SK-N-MC (cell line): ENCODE data around the gene TMED7.
A peak's percentile ranks its signal among the peaks of the same experiment; 100 is the strongest.

Experiments
- DNase-seq: peaks from one replicate; pipeline ENCODE4 v3.0.0-alpha.2; 2011; ENCODE audit warnings: low read depth, low spot score
- H3K27ac ChIP-seq: fragments of 200-600 bp; sonication (generic); 2 replicates; pipeline ENCODE4 v1.5.1; 2016; ENCODE audit warnings: mixed run types
- H3K36me3 ChIP-seq: fragments of 200-600 bp; sonication (generic); 2 replicates; pipeline ENCODE4 v1.6.1; 2017; ENCODE audit warnings: antibody characterized with exemption, low read length, mixed read lengths; ENCODE audit not compliant: insufficient read depth
- H3K4me3 ChIP-seq: fragments of 200-600 bp; sonication (generic); 2 replicates; pipeline ENCODE4 v1.5.1; 2016
- H3K9ac ChIP-seq: fragments of 200-600 bp; sonication (generic); 2 replicates; pipeline ENCODE4 v1.8.0; 2017; ENCODE audit warnings: mixed run types, mixed read lengths; ENCODE audit not compliant: insufficient read length
- H3K9me3 ChIP-seq: fragments of 200-600 bp; sonication (generic); 2 replicates; pipeline ENCODE4 v1.6.1; 2017; ENCODE audit warnings: low read depth, mild to moderate bottlenecking, antibody characterized with exemption, low read length, moderate library complexity, mixed read lengths
- EZH2 ChIP-seq: fragments of 200-600 bp; sonication (generic); IDR thresholded peaks from one replicate; pipeline ENCODE4 v1.6.1; 2017; ENCODE audit warnings: antibody characterized with exemption
- FOXP2 ChIP-seq: optimal IDR thresholded peaks from 2 replicates; pipeline ENCODE3; 2011; ENCODE audit warnings: mild to moderate bottlenecking, moderate library complexity; ENCODE audit not compliant: insufficient read depth; ENCODE audit errors: extremely low read length, control extremely low read depth
- POLR2AphosphoS5 ChIP-seq: IDR thresholded peaks from 2 replicates; pipeline ENCODE4 v1.6.1; 2012; ENCODE audit warnings: mild to moderate bottlenecking, low read depth, low read length, borderline replicate concordance

TMED7 gene

GRCh38 chr5:115568668-115569067 lies 57.2 kb downstream of the TMED7 start:
- H3K36me3 ChIP-seq = no peaks in the 10 kb centered on the region
- no peak overlapping the region for H3K9ac ChIP-seq
- H3K27ac ChIP-seq = no peak overlapping the region
- H3K9me3 ChIP-seq = no peaks in the 10 kb centered on the region
- no peak for DNase-seq
- H3K4me3 ChIP-seq = no peak overlapping the region
- no peak for TF ChIP-seq EZH2
- TF ChIP-seq POLR2AphosphoS5 = no peak
- TF ChIP-seq FOXP2 = no peak

GRCh38 chr5:115565233-115565632 lies 60.6 kb downstream of the TMED7 start:
- Histone ChIP-seq H3K4me3 (no peak overlapping the region), H3K27ac (peak overlapping the region; percentile 56), H3K36me3 (no peaks in the 10 kb centered on the region), H3K9me3 (no peaks in the 10 kb centered on the region), H3K9ac (no peak overlapping the region)
- DNase-seq = no peak
- TF ChIP-seq FOXP2 (no peak), POLR2AphosphoS5 (no peak), EZH2 (no peak)
